DOHH2 (cell line): Measurements from ENCODE around the gene SOBP.

Experiments
- EZH2phosphoT487 ChIP-seq: fragments of 200-600 bp; sonication (generic); IDR thresholded peaks from 2 replicates; pipeline ENCODE4 v1.6.1; 2017; ENCODE audit warnings: borderline replicate concordance, mild to moderate bottlenecking, antibody characterized with exemption, low read length, moderate library complexity, mixed read lengths
- TF ChIP-seq, protein P1 (sequence below): fragments of 200-600 bp; sonication (generic); IDR thresholded peaks from one replicate; pipeline ENCODE4 v1.5.1; 2014; ENCODE audit warnings: antibody characterized with exemption, mild to moderate bottlenecking, low read depth, low read length; ENCODE audit not compliant: poor library complexity, severe bottlenecking

DNA sequence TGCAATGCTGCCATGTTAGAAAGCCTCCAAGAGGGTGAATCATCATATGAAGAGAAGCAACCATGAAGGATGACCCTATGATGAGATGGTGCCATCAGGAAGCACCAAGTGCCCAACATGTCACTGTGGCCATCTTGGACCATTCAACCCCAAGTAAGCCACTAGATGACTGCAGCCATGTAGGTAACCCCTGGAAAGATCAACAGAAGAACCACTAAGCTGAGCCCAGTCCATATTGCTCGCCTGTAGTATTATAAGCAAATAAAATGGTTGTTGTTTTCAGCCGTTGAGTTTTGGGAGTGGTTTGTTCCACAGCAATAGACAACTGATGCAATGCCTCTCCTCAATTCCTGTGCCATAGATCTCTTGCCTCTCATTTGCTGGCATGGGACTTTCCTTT is 193.3 kb downstream of the SOBP start:
- TF ChIP-seq, protein P1, sequence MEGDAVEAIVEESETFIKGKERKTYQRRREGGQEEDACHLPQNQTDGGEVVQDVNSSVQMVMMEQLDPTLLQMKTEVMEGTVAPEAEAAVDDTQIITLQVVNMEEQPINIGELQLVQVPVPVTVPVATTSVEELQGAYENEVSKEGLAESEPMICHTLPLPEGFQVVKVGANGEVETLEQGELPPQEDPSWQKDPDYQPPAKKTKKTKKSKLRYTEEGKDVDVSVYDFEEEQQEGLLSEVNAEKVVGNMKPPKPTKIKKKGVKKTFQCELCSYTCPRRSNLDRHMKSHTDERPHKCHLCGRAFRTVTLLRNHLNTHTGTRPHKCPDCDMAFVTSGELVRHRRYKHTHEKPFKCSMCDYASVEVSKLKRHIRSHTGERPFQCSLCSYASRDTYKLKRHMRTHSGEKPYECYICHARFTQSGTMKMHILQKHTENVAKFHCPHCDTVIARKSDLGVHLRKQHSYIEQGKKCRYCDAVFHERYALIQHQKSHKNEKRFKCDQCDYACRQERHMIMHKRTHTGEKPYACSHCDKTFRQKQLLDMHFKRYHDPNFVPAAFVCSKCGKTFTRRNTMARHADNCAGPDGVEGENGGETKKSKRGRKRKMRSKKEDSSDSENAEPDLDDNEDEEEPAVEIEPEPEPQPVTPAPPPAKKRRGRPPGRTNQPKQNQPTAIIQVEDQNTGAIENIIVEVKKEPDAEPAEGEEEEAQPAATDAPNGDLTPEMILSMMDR = no peak
- no peak for TF ChIP-seq EZH2phosphoT487
